OCI-LY7 (cell line): ENCODE measurements around the gene GFRA3. TPM values are rescaled to one million over a fixed set of nuclear protein-coding genes. Genes with fewer than 3 reads are reported as not detected.

ENCODE experiments used
- BruUV-seq: library from RNA; stranded (reverse); fragments of 400-500 nt; replicated peaks from 2 replicates; lab custom pipeline; 2021; lab: Mats Ljungman, UMichigan
- CTCF ChIA-PET: fragments of 300-600 bp; sonication (Branson Sonifier 250); formaldehyde crosslinking; loops from one replicate; lab custom pipeline; 2022; ENCODE audit warnings: antibody characterized with exemption; ENCODE audit not compliant: unreplicated experiment; lab: Charles Lee
- POLR2A ChIA-PET: fragments of 300-600 bp; sonication (Branson Sonifier 250); formaldehyde crosslinking; loops from one replicate; lab custom pipeline; 2022; ENCODE audit warnings: antibody characterized with exemption; lab: Charles Lee
- DNase-seq: peaks from one replicate; pipeline ENCODE4 v3.0.0-alpha.2; 2015; ENCODE audit warnings: low spot score
- H2AFZ ChIP-seq: fragments of 200-600 bp; sonication (generic), shearing (Covaris generic); 2 replicates; pipeline ENCODE4 v1.6.1; 2014; ENCODE audit warnings: mild to moderate bottlenecking, antibody characterized with exemption, low read length, moderate library complexity
- H3K27ac ChIP-seq: fragments of 200-600 bp; sonication (generic); 2 replicates; pipeline ENCODE4 v1.5.1; 2014; ENCODE audit warnings: mixed run types, low read depth, mild to moderate bottlenecking, moderate library complexity, low read length, inconsistent platforms; ENCODE audit not compliant: poor library complexity, severe bottlenecking
- H3K36me3 ChIP-seq: fragments of 200-600 bp; sonication (generic); 2 replicates; pipeline ENCODE4 v1.6.1; 2014; ENCODE audit warnings: mild to moderate bottlenecking, antibody characterized with exemption, low read length, moderate library complexity, mixed read lengths; ENCODE audit not compliant: insufficient read depth
- H3K4me1 ChIP-seq: fragments of 200-600 bp; sonication (generic); 2 replicates; pipeline ENCODE4 v1.5.1; 2014; ENCODE audit warnings: mild to moderate bottlenecking, low read length; ENCODE audit not compliant: insufficient read depth, poor library complexity, severe bottlenecking
- H3K4me2 ChIP-seq: fragments of 200-600 bp; sonication (generic); 2 replicates; pipeline ENCODE4 v1.6.1; 2014; ENCODE audit warnings: mild to moderate bottlenecking, low read length
- H3K4me3 ChIP-seq: fragments of 200-600 bp; sonication (generic); 2 replicates; pipeline ENCODE4 v1.5.1; 2014; ENCODE audit warnings: mild to moderate bottlenecking, low read depth, low read length; ENCODE audit not compliant: poor library complexity, severe bottlenecking
- H3K79me2 ChIP-seq: fragments of 200-600 bp; sonication (generic); 2 replicates; pipeline ENCODE4 v1.6.1; 2016; ENCODE audit warnings: low read depth, mild to moderate bottlenecking, low read length, moderate library complexity, mixed read lengths; ENCODE audit not compliant: insufficient read depth
- H3K9me2 ChIP-seq: fragments of 200-600 bp; sonication (generic); 2 replicates; pipeline ENCODE4 v1.6.1; 2016; ENCODE audit warnings: mild to moderate bottlenecking, low read length, mixed read lengths; ENCODE audit not compliant: insufficient read depth
- H3K9me3 ChIP-seq: fragments of 200-600 bp; sonication (generic); 2 replicates; pipeline ENCODE4 v1.6.1; 2014; ENCODE audit warnings: mild to moderate bottlenecking, mixed run types, low read length, mixed read lengths
- H4K20me1 ChIP-seq: fragments of 200-600 bp; sonication (generic); 2 replicates; pipeline ENCODE4 v1.6.1; 2014; ENCODE audit warnings: mild to moderate bottlenecking, antibody characterized with exemption, low read length, moderate library complexity, mixed read lengths; ENCODE audit not compliant: insufficient read depth
- EZH2phosphoT487 ChIP-seq: fragments of 200-600 bp; sonication (generic); IDR thresholded peaks from 2 replicates; pipeline ENCODE4 v1.6.1; 2018; ENCODE audit warnings: low read depth, borderline replicate concordance, mild to moderate bottlenecking, mixed run types, antibody characterized with exemption, low read length, moderate library complexity, mixed read lengths
- intact Hi-C: fragments of 100-400 bp; cut with micrococcal nuclease; formaldehyde crosslinking; loops from one replicate; pipeline ENCODE4 v1.10.0; 2022; ENCODE audit not compliant: unreplicated experiment
- total RNA-seq, 2 experiments: library from RNA; depleted of rRNA in 1 of 2; stranded (reverse); fragments of >200 nt in 1 of 2; shearing (Covaris generic) in 1 of 2; gene quantifications; 2 replicates each; pipeline ENCODE4 v1.2.3, GENCODE V29; 2014 to 2022
- TF ChIP-seq, protein P1 (sequence below): fragments of 200-600 bp; sonication (generic); conservative IDR thresholded peaks from 2 replicates; pipeline ENCODE4 v1.5.1; 2014; ENCODE audit warnings: mild to moderate bottlenecking, antibody characterized with exemption, low read length, moderate library complexity, mixed read lengths

Gene GFRA3
- total RNA-seq, 2 experiments from 2014 or later: not detected

DNA sequence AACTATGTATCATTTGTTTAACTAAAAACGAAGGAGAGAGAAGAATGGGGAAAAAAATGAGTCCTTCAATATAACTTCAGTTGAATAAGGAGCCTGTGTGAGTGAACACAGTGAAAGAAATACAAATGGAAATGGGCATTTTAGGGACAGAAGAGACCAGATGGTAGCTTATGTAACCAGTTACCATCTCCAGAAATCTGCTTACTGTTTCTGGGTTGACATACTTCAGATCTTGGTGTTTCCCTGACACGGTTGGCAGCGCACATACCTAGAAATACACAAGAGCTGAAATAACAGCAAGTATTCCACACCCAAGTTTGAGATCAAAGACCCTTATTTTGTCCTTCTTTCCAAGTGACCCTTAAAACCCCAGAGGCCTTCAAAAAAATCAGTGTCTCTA, 14.9 kb upstream of the GFRA3 start:
- H3K9me3 ChIP-seq: no peaks in the 10 kb centered on the region
- no TSS peak for BruUV-seq
- no peak overlapping the region for H3K4me2 ChIP-seq
- CTCF ChIA-PET: no interaction called here
- H3K79me2 ChIP-seq: no peaks in the 10 kb centered on the region
- H2AFZ ChIP-seq: no peak overlapping the region
- peaks cover 21% of the 10 kb centered on the region; the same call in 1 of the 2 replicates for H3K36me3 ChIP-seq
- intact Hi-C loops: no loop called here
- H3K4me3 ChIP-seq: no peak overlapping the region
- H3K9me2 ChIP-seq: no peaks in the 10 kb centered on the region
- H4K20me1 ChIP-seq: no peaks in the 10 kb centered on the region
- POLR2A ChIA-PET: interaction anchor here (0.6 to 0.9 kb wide), 5 partner anchors 11 to 276 kb away, joined by 3 to 4 read pairs (median 3); partner anchors contain the start of gene CDC25C
- DNase-seq: no peak
- H3K4me1 ChIP-seq: no peaks in the 10 kb centered on the region
- TF ChIP-seq EZH2phosphoT487: no peak
- TF ChIP-seq, protein P1, sequence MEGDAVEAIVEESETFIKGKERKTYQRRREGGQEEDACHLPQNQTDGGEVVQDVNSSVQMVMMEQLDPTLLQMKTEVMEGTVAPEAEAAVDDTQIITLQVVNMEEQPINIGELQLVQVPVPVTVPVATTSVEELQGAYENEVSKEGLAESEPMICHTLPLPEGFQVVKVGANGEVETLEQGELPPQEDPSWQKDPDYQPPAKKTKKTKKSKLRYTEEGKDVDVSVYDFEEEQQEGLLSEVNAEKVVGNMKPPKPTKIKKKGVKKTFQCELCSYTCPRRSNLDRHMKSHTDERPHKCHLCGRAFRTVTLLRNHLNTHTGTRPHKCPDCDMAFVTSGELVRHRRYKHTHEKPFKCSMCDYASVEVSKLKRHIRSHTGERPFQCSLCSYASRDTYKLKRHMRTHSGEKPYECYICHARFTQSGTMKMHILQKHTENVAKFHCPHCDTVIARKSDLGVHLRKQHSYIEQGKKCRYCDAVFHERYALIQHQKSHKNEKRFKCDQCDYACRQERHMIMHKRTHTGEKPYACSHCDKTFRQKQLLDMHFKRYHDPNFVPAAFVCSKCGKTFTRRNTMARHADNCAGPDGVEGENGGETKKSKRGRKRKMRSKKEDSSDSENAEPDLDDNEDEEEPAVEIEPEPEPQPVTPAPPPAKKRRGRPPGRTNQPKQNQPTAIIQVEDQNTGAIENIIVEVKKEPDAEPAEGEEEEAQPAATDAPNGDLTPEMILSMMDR: no peak
- no peak overlapping the region for H3K27ac ChIP-seq

DNA sequence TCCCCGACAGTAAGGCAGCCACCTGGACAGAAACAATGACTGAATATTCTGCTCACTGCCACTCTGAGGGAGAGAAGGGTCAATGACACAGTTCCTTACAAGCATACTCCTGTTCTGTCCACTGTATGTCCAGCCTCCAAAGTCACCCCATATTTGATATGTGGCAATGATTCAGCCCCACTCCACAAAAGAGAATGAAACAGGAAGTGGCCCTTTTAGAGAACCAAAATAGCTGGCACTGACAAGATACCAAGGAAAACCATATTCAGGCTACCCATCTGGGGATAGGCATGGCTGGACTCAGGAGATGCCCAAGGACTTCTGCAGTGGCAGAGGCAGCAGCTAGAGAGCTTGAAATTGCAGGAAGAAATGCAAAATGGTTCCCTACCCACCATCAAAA, 12.8 kb upstream of the GFRA3 start:
- H3K4me3 ChIP-seq: no peak overlapping the region
- H3K9me3 ChIP-seq: no peaks in the 10 kb centered on the region
- H3K4me1 ChIP-seq: no peaks in the 10 kb centered on the region
- no peak for TF ChIP-seq EZH2phosphoT487
- TF ChIP-seq, protein P1: no peak
- H3K9me2 ChIP-seq: no peaks in the 10 kb centered on the region
- no peak overlapping the region for H2AFZ ChIP-seq
- no peak overlapping the region for H3K4me2 ChIP-seq
- intact Hi-C loops: no loop called here
- peaks cover 21% of the 10 kb centered on the region; the same call in 1 of the 2 replicates for H3K36me3 ChIP-seq
- no peaks in the 10 kb centered on the region for H3K79me2 ChIP-seq
- no peak overlapping the region for H3K27ac ChIP-seq
- H4K20me1 ChIP-seq: no peaks in the 10 kb centered on the region
- POLR2A ChIA-PET: interaction anchor here (0.6 kb wide), 1 partner anchor 229 kb away, joined by 3 read pairs; no protein-coding TSS in a partner anchor
- CTCF ChIA-PET: no interaction called here
- DNase-seq: no peak
- no TSS peak for BruUV-seq

DNA sequence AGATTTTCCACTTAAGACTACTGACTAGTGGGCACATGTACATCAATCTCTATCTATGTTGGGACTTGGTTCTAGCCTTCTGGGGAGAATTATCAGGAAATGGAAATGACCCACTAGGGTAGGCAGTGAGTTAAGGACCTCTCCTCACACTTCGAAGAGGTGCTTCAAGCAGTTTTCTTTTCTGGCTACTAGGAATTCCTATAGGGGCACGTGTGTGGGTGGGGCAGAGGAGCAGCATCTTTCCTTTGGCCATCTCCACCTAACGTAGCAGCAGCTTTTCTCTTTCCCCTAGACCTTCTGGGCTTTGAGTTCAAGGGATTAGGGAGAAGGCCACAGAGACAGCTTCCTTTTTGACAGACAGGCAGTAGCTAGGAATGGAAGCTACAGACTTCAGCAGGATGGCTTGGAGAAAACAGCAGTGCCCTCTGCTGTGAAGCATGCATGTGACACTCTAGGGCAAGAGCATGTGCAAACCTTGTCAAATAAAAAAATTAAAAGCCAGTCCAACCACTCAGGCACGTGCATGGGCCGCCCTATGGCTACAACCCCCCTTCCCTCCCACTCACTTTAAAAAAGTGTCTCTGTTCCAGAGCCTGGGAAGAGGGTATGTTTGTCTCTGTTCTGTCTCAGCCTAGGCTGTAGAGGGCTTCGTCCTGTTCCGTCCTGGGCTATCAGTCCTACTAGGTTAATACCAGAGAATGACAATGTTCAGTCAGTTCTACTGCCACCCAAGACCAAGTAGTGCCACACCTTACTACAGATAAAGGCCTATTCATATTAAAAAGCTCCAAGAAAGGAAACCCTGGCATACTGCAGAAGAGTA, 8.7 kb upstream of the GFRA3 start:
- POLR2A ChIA-PET: no interaction called here
- no peaks in the 10 kb centered on the region for H3K79me2 ChIP-seq
- peaks cover 21% of the 10 kb centered on the region; the same call in 1 of the 2 replicates for H3K36me3 ChIP-seq
- H3K9me2 ChIP-seq: no peaks in the 10 kb centered on the region
- no peak overlapping the region for H3K4me2 ChIP-seq
- CTCF ChIA-PET: no interaction called here
- H3K27ac ChIP-seq: no peak overlapping the region
- no peak for TF ChIP-seq EZH2phosphoT487
- TF ChIP-seq, protein P1: peak; percentile 64
- no TSS peak for BruUV-seq
- no peaks in the 10 kb centered on the region for H3K4me1 ChIP-seq
- no peak overlapping the region for H3K4me3 ChIP-seq
- H3K9me3 ChIP-seq: no peaks in the 10 kb centered on the region
- intact Hi-C loops: loop anchor here (2.0 kb wide), 1 partner anchor 102 kb away; no protein-coding TSS in a partner anchor
- peak; percentile 30 for DNase-seq
- no peak overlapping the region for H2AFZ ChIP-seq
- H4K20me1 ChIP-seq: no peaks in the 10 kb centered on the region
